Nephron progenitor cell (in vitro differentiated cells): ENCODE results near the gene LY6G5B.

Experiments
- DNase-seq: peaks from one replicate; pipeline ENCODE4 v3.0.0; 2021
- H3K27ac Mint-ChIP-seq: 2 replicates; pipeline ENCODE4 v1.8.0; 2021; ENCODE audit warnings: mild to moderate bottlenecking, moderate library complexity, mixed read lengths
- H3K27me3 Mint-ChIP-seq: 2 replicates; pipeline ENCODE4 v1.8.0; 2021; ENCODE audit warnings: mild to moderate bottlenecking, low read depth, mixed read lengths; ENCODE audit not compliant: poor library complexity
- H3K36me3 Mint-ChIP-seq: 2 replicates; pipeline ENCODE4 v1.8.0; 2021; ENCODE audit warnings: low read depth, mixed read lengths
- H3K4me1 Mint-ChIP-seq: 2 replicates; pipeline ENCODE4 v1.8.0; 2021; ENCODE audit warnings: mixed read lengths
- H3K4me3 Mint-ChIP-seq: 2 replicates; pipeline ENCODE4 v1.8.0; 2021; ENCODE audit warnings: mild to moderate bottlenecking, moderate library complexity, mixed read lengths
- H3K9me3 Mint-ChIP-seq: 2 replicates; pipeline ENCODE4 v1.8.0; 2021; ENCODE audit warnings: mild to moderate bottlenecking, moderate library complexity, mixed read lengths
- TF ChIP-seq, protein P1 (sequence below): fragments of 200-600 bp; sonication (generic); IDR thresholded peaks from 2 replicates; pipeline ENCODE4 v1.5.0; 2021; ENCODE audit warnings: antibody characterized with exemption

LY6G5B gene

GRCh38 chr6:31681135-31681671 lies 11.4 kb downstream of the LY6G5B start:
- H3K27me3 Mint-ChIP-seq, result peaks cover 24% of the 10 kb centered on the region
- peak; percentile 63 for DNase-seq
- TF ChIP-seq, protein P1, sequence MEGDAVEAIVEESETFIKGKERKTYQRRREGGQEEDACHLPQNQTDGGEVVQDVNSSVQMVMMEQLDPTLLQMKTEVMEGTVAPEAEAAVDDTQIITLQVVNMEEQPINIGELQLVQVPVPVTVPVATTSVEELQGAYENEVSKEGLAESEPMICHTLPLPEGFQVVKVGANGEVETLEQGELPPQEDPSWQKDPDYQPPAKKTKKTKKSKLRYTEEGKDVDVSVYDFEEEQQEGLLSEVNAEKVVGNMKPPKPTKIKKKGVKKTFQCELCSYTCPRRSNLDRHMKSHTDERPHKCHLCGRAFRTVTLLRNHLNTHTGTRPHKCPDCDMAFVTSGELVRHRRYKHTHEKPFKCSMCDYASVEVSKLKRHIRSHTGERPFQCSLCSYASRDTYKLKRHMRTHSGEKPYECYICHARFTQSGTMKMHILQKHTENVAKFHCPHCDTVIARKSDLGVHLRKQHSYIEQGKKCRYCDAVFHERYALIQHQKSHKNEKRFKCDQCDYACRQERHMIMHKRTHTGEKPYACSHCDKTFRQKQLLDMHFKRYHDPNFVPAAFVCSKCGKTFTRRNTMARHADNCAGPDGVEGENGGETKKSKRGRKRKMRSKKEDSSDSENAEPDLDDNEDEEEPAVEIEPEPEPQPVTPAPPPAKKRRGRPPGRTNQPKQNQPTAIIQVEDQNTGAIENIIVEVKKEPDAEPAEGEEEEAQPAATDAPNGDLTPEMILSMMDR, result no peak
- no peaks in the 10 kb centered on the region for H3K9me3 Mint-ChIP-seq
- peak overlapping the region; percentile 70 for H3K27ac Mint-ChIP-seq
- H3K4me3 Mint-ChIP-seq, result peak overlapping the region; percentile 87
- H3K4me1 Mint-ChIP-seq, result peaks cover 42% of the 10 kb centered on the region
- H3K36me3 Mint-ChIP-seq, result peaks cover 18% of the 10 kb centered on the region

GRCh38 chr6:31683591-31683990 lies 13.8 kb downstream of the LY6G5B start:
- no peaks in the 10 kb centered on the region for H3K9me3 Mint-ChIP-seq
- peaks cover 35% of the 10 kb centered on the region for H3K4me1 Mint-ChIP-seq
- H3K27ac Mint-ChIP-seq, result peak overlapping the region; percentile 18
- DNase-seq, result no peak
- peaks cover 37% of the 10 kb centered on the region for H3K36me3 Mint-ChIP-seq
- peaks cover 16% of the 10 kb centered on the region for H3K27me3 Mint-ChIP-seq
- TF ChIP-seq, protein P1, result no peak
- H3K4me3 Mint-ChIP-seq, result peak overlapping the region; percentile 87

GRCh38 chr6:31686483-31686882 lies 16.7 kb downstream of the LY6G5B start:
- Mint-ChIP-seq H3K36me3 (peaks cover 48% of the 10 kb centered on the region), H3K4me3 (no peak overlapping the region), H3K27me3 (peaks cover 12% of the 10 kb centered on the region), H3K9me3 (no peaks in the 10 kb centered on the region), H3K27ac (peak overlapping the region; percentile 88), H3K4me1 (peaks cover 34% of the 10 kb centered on the region)
- DNase-seq, result no peak
- TF ChIP-seq, protein P1, result no peak

DNA sequence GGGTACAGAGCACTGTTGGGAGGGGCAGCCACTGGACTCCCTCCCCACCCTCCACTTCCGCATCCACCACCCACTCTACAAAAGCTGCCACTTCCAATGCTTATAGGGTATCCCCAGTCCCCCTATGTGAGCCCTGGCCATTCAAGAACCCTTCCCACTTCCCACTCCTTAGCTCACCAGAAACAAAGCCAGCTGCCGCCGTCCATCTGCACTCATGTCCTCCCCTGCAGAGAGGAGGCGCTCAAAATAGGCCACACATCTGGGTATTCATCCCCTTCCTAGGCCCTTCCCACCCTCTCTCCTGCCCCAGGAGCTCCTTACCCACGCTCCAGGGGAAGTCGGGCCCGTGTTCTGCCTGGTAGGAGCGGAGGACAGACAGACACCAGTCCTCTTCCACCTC lies 17.5 kb downstream of the LY6G5B start:
- H3K4me1 Mint-ChIP-seq, result peaks cover 27% of the 10 kb centered on the region
- peaks cover 4% of the 10 kb centered on the region for H3K27me3 Mint-ChIP-seq
- H3K9me3 Mint-ChIP-seq, result no peaks in the 10 kb centered on the region

DNA sequence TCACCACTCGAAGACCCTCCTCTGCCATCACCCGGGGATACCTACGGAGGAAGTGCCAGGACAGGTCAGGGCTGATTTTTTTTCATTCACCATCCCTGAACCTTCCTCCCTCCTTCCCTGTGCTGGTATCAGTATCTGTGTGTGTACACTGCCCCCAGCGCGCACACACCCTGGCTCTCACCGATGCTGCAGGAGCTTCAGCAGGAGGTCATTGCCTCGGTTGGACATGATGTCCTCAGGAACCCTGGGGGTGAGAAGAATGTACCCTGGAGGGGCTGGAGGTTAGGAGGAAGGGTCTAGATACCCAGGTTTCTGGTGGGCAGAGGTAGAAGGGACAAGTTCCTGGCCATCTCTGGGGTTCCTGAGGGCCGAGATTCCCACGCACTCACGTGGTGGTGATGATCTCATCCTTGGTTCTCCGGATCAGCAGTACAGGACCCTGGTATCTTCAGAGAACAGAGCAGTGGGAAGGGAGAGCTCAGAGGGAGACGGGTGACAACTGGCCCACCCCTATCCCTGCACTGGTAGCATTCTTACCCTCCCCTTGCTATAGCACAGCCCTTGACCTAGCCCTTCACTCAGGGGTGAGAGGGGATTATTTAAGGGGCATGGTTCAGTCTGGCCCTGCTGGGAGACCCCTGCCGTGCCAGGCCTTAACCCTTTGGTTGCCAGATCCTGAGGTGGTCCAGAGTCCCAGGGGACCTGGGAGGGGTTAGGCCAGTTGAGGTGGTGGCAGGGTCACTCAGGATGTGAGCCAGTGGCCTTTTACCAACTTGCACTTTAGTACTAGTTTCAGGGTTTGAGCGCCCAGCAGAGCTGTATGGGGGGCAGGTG lies 18.3 kb downstream of the LY6G5B start:
- H3K27me3 Mint-ChIP-seq, result peaks cover 3% of the 10 kb centered on the region
- peaks cover 59% of the 10 kb centered on the region for H3K36me3 Mint-ChIP-seq
- TF ChIP-seq, protein P1, result no peak
- H3K4me1 Mint-ChIP-seq, result peaks cover 22% of the 10 kb centered on the region
- H3K9me3 Mint-ChIP-seq, result no peaks in the 10 kb centered on the region
- peak overlapping the region; percentile 64 for H3K27ac Mint-ChIP-seq
- DNase-seq, result no peak
- H3K4me3 Mint-ChIP-seq, result no peak overlapping the region

More for the DNA sequence above, 17.5 kb downstream of the LY6G5B start:
- Mint-ChIP-seq H3K27ac (no peak overlapping the region), H3K4me3 (no peak overlapping the region), H3K36me3 (peaks cover 51% of the 10 kb centered on the region)
- TF ChIP-seq, protein P1, result no peak
- DNase-seq, result no peak
